SU-DHL-6 (cell line): ENCODE results near the gene ST6GALNAC4.

Experiments
- H2AFZ ChIP-seq: fragments of 200-600 bp; sonication (generic); 2 replicates; pipeline ENCODE4 v1.6.1; 2014; ENCODE audit warnings: low read depth, mild to moderate bottlenecking, moderate library complexity, mixed read lengths, antibody characterized with exemption, low read length; ENCODE audit not compliant: severe bottlenecking
- H3F3A ChIP-seq: fragments of 200-600 bp; shearing (Covaris generic); 2 replicates; pipeline ENCODE4 v1.6.0; 2016; ENCODE audit warnings: antibody characterized with exemption, mild to moderate bottlenecking; ENCODE audit not compliant: insufficient read depth
- H3K27ac ChIP-seq: fragments of 200-600 bp; sonication (generic); 2 replicates; pipeline ENCODE4 v1.5.1; 2016; ENCODE audit warnings: low read depth, mild to moderate bottlenecking, low read length, moderate library complexity, mixed read lengths
- H3K27me3 ChIP-seq: fragments of 200-600 bp; sonication (generic), shearing (Covaris generic); 2 replicates; pipeline ENCODE4 v1.6.0; 2014; ENCODE audit warnings: mild to moderate bottlenecking, low read length
- H3K36me3 ChIP-seq: fragments of 200-600 bp; sonication (generic); 2 replicates; pipeline ENCODE4 v1.6.1; 2014; ENCODE audit warnings: mild to moderate bottlenecking, low read length, mixed read lengths
- H3K4me2 ChIP-seq: fragments of 300-600, 200-600 bp; shearing (Covaris generic), sonication (generic); 2 replicates; pipeline ENCODE4 v1.6.0; 2014; ENCODE audit warnings: low read length, low read depth, mild to moderate bottlenecking; ENCODE audit not compliant: poor library complexity, severe bottlenecking
- H3K4me3 ChIP-seq: fragments of 200-600 bp; sonication (generic); 2 replicates; pipeline ENCODE4 v1.5.1; 2014; ENCODE audit warnings: antibody characterized with exemption, low read length, mild to moderate bottlenecking, mixed read lengths; ENCODE audit not compliant: insufficient read depth, poor library complexity, severe bottlenecking
- H3K79me2 ChIP-seq: fragments of 200-600 bp; sonication (generic); 2 replicates; pipeline ENCODE4 v1.6.1; 2014; ENCODE audit warnings: mild to moderate bottlenecking, low read length, moderate library complexity; ENCODE audit not compliant: insufficient read depth
- H3K9ac ChIP-seq: fragments of 200-600 bp; sonication (generic); 2 replicates; pipeline ENCODE4 v1.7.0; 2014; ENCODE audit warnings: mild to moderate bottlenecking, low read length
- H3K9me2 ChIP-seq: fragments of 200-600 bp; sonication (generic); replicated peaks from 2 replicates; pipeline ENCODE4 v1.6.1; 2014; ENCODE audit warnings: low read length; ENCODE audit not compliant: insufficient read depth
- H3K9me3 ChIP-seq: fragments of 200-600 bp; sonication (generic); 2 replicates; pipeline ENCODE4 v1.6.1; 2014; ENCODE audit warnings: low read length, mixed read lengths; ENCODE audit not compliant: insufficient read depth
- H4K20me1 ChIP-seq: fragments of 200-600 bp; sonication (generic); 2 replicates; pipeline ENCODE4 v1.6.1; 2014; ENCODE audit warnings: low read depth, mild to moderate bottlenecking, antibody characterized with exemption, low read length, moderate library complexity, mixed read lengths
- EZH2phosphoT487 ChIP-seq: fragments of 200-600 bp; sonication (generic), shearing (Covaris generic); conservative IDR thresholded peaks from 2 replicates; pipeline ENCODE4 v1.6.1; 2018; ENCODE audit warnings: mild to moderate bottlenecking, antibody characterized with exemption, low read length, moderate library complexity, mixed read lengths
- TF ChIP-seq, protein P1 (sequence below): fragments of 200-600 bp; sonication (generic); IDR thresholded peaks from one replicate; pipeline ENCODE4 v1.5.1; 2017; ENCODE audit warnings: antibody characterized with exemption, mild to moderate bottlenecking, low read length, moderate library complexity; ENCODE audit not compliant: insufficient read depth, poor library complexity, severe bottlenecking

ST6GALNAC4 gene

DNA sequence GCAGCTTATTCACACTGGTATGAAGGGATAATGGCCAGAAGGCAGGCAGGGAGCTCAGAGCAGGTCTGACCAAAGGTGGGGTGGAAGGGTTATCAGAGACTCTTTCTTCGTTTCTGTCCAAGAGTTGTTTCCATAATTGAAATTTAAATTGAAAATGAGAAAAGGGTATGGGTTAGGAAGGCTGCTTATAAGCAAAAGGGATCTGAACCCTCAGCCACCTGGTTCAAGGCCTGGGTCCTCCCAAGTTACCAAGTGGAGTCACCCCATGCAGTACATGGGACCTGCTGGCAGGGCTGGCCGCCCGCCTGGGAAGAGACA, 46.2 kb upstream of the ST6GALNAC4 start:
- H3K4me3 ChIP-seq, result no peak overlapping the region
- peaks cover 21% of the 10 kb centered on the region; the same call in 1 of the 2 replicates for H4K20me1 ChIP-seq
- H3K27ac ChIP-seq, result peak overlapping the region; percentile 9; the same call in 1 of the 2 replicates
- H2AFZ ChIP-seq, result no peak overlapping the region
- H3K9ac ChIP-seq, result no peak overlapping the region
- peaks cover 100% of the 10 kb centered on the region for H3K79me2 ChIP-seq
- peaks cover 14% of the 10 kb centered on the region for H3F3A ChIP-seq
- no peak for TF ChIP-seq EZH2phosphoT487
- H3K4me2 ChIP-seq, result no peak overlapping the region
- 0 out of 2 replicates have a peak, but pooled peaks cover 4% of the 10 kb centered on the region for H3K36me3 ChIP-seq
- H3K27me3 ChIP-seq, result no peaks in the 10 kb centered on the region
- H3K9me2 ChIP-seq, result no peaks in the 10 kb centered on the region
- H3K9me3 ChIP-seq, result no peaks in the 10 kb centered on the region

- no peak overlapping the region for H3K27ac ChIP-seq
- H3K79me2 ChIP-seq, result peaks cover 100% of the 10 kb centered on the region
- peaks cover 6% of the 10 kb centered on the region; the same call in 1 of the 2 replicates for H3K36me3 ChIP-seq
- H3F3A ChIP-seq, result peaks cover 14% of the 10 kb centered on the region
- H2AFZ ChIP-seq, result no peak overlapping the region
- H3K9me2 ChIP-seq, result no peaks in the 10 kb centered on the region
- H3K9ac ChIP-seq, result no peak overlapping the region
- no peaks in the 10 kb centered on the region for H3K9me3 ChIP-seq
- TF ChIP-seq, protein P1, sequence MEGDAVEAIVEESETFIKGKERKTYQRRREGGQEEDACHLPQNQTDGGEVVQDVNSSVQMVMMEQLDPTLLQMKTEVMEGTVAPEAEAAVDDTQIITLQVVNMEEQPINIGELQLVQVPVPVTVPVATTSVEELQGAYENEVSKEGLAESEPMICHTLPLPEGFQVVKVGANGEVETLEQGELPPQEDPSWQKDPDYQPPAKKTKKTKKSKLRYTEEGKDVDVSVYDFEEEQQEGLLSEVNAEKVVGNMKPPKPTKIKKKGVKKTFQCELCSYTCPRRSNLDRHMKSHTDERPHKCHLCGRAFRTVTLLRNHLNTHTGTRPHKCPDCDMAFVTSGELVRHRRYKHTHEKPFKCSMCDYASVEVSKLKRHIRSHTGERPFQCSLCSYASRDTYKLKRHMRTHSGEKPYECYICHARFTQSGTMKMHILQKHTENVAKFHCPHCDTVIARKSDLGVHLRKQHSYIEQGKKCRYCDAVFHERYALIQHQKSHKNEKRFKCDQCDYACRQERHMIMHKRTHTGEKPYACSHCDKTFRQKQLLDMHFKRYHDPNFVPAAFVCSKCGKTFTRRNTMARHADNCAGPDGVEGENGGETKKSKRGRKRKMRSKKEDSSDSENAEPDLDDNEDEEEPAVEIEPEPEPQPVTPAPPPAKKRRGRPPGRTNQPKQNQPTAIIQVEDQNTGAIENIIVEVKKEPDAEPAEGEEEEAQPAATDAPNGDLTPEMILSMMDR, result no peak
- TF ChIP-seq EZH2phosphoT487, result no peak
- H3K4me3 ChIP-seq, result no peak overlapping the region
- peaks cover 23% of the 10 kb centered on the region; the same call in 1 of the 2 replicates for H4K20me1 ChIP-seq
- H3K4me2 ChIP-seq, result no peak overlapping the region
- no peaks in the 10 kb centered on the region for H3K27me3 ChIP-seq
Measured at GRCh38 chr9:127962278-127962677, 45.4 kb upstream of the ST6GALNAC4 start.

GRCh38 chr9:127961613-127962155, 44.8 kb upstream of the ST6GALNAC4 start:
- Histone ChIP-seq H3K9ac (no peak overlapping the region), H3K27me3 (no peaks in the 10 kb centered on the region), H3K27ac (no peak overlapping the region), H4K20me1 (peaks cover 29% of the 10 kb centered on the region; the same call in 1 of the 2 replicates), H3K79me2 (peaks cover 100% of the 10 kb centered on the region), H3K4me3 (no peak overlapping the region), H3F3A (peaks cover 14% of the 10 kb centered on the region), H2AFZ (no peak overlapping the region), H3K9me3 (no peaks in the 10 kb centered on the region), H3K9me2 (no peaks in the 10 kb centered on the region), H3K4me2 (no peak overlapping the region), H3K36me3 (peaks cover 6% of the 10 kb centered on the region; the same call in 1 of the 2 replicates)
- TF ChIP-seq EZH2phosphoT487, result no peak
- TF ChIP-seq, protein P1, result no peak

DNA sequence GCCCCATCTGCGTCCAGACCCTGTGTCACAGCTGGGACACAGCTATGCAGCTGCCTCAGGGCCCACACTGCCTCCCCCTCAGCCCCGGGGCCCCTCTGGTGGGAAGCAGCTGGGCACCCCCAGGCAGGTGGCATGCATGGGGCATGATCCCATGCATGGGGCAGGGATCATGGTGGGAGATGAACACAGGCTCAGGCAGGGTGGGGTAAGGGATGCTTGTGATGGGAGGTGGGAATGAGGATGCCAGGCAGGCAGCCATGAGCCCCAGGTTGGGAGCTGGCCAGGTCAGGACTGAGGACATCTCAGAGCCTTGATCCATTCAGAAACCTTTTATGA, 44.3 kb upstream of the ST6GALNAC4 start:
- H3K36me3 ChIP-seq, result peaks cover 6% of the 10 kb centered on the region; the same call in 1 of the 2 replicates
- peaks cover 14% of the 10 kb centered on the region for H3F3A ChIP-seq
- peaks cover 100% of the 10 kb centered on the region for H3K79me2 ChIP-seq
- H3K9ac ChIP-seq, result no peak overlapping the region
- H3K9me2 ChIP-seq, result no peaks in the 10 kb centered on the region
- H3K27me3 ChIP-seq, result no peaks in the 10 kb centered on the region
- H3K4me2 ChIP-seq, result no peak overlapping the region
- no peak overlapping the region for H3K4me3 ChIP-seq
- TF ChIP-seq, protein P1, result no peak
- TF ChIP-seq EZH2phosphoT487, result no peak
- no peak overlapping the region for H2AFZ ChIP-seq
- peaks cover 29% of the 10 kb centered on the region; the same call in 1 of the 2 replicates for H4K20me1 ChIP-seq
- H3K9me3 ChIP-seq, result no peaks in the 10 kb centered on the region
- H3K27ac ChIP-seq, result no peak overlapping the region
